AG09319 (cell line): Measurements from ENCODE around the gene S100B.

Experiments used
- DNase-seq: peaks from one replicate; pipeline ENCODE4 v3.0.0-alpha.2; 2010; ENCODE audit warnings: low read depth; ENCODE audit errors: extremely low read depth
- TF ChIP-seq, protein P1 (sequence below): IDR thresholded peaks from 2 replicates; pipeline ENCODE4 v1.5.1; 2011; ENCODE audit warnings: low read depth, mild to moderate bottlenecking, inconsistent platforms, low read length, moderate library complexity

Gene S100B

DNA sequence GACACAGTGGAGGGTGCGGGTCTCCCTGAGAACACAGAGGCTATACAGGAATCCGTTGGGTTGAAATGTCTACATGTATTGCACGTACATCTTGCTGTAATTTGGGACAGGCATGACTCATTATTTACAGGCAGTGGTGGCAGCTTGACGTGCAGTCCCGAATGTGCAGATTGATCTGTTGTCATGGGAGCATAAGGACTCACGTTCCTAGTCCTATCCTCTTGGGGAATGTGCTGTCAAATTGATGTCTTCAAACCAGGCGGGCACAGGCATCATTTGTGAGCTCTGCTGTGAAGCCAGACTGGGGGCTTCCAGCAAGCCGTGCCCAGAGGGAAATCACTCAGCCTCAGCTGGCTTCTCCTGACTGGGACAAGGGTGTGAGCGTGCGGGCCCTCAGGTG is 40.5 kb downstream of the S100B start:
- DNase-seq, result no peak
- TF ChIP-seq, protein P1, sequence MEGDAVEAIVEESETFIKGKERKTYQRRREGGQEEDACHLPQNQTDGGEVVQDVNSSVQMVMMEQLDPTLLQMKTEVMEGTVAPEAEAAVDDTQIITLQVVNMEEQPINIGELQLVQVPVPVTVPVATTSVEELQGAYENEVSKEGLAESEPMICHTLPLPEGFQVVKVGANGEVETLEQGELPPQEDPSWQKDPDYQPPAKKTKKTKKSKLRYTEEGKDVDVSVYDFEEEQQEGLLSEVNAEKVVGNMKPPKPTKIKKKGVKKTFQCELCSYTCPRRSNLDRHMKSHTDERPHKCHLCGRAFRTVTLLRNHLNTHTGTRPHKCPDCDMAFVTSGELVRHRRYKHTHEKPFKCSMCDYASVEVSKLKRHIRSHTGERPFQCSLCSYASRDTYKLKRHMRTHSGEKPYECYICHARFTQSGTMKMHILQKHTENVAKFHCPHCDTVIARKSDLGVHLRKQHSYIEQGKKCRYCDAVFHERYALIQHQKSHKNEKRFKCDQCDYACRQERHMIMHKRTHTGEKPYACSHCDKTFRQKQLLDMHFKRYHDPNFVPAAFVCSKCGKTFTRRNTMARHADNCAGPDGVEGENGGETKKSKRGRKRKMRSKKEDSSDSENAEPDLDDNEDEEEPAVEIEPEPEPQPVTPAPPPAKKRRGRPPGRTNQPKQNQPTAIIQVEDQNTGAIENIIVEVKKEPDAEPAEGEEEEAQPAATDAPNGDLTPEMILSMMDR, result no peak

DNA sequence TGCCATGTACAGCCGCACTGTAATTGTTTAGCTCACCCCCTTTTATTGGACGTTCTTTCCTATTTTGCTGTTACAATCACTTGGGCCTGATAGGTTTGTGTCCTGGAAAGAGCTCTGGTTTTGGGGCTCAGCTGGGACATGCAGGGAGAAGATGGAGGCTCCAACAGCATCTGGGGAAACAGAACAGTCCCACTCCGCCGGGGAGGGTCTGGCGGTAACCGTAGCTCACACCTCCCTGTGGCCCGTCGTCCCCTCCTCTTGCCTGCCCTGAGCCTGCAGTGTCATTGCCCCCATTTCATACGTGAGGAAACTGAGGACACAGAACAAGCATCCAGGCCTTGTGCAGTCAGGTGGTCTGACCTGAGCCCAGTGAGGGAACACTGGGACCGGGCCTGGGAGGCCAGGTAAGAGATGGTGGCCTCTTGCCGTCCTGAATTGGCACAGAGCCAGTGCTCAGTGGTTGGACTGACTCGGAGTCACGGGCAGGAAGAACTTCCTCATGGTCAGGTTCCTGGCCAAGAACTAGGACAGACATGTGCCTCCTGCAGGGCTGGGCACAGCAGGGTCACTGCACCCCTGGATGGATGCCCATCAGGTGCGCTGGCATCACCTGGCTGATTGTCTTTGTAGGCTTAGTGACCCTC is 41.8 kb downstream of the S100B start:
- TF ChIP-seq, protein P1, result no peak
- no peak for DNase-seq

DNA sequence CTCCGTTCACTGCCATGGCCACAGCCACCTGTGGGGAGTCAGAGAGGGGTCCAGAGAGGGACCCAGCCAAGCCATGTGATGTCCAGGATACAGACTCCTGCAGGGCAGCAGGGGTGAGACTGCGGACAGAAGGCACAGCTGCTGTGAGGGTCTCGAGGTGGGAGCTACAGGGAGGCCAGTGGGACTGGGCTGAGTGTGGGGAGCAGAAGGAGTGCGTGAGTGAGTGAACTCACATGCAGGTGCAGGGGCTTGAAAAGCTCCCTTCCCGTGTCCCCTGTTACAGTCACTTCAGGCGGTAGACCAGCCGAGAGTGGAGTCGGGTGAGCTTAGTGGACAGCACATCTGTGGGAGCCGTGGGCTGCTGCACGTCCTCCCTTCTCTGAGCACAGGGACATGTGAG is 42.4 kb downstream of the S100B start:
- TF ChIP-seq, protein P1, result no peak
- DNase-seq, result no peak

DNA sequence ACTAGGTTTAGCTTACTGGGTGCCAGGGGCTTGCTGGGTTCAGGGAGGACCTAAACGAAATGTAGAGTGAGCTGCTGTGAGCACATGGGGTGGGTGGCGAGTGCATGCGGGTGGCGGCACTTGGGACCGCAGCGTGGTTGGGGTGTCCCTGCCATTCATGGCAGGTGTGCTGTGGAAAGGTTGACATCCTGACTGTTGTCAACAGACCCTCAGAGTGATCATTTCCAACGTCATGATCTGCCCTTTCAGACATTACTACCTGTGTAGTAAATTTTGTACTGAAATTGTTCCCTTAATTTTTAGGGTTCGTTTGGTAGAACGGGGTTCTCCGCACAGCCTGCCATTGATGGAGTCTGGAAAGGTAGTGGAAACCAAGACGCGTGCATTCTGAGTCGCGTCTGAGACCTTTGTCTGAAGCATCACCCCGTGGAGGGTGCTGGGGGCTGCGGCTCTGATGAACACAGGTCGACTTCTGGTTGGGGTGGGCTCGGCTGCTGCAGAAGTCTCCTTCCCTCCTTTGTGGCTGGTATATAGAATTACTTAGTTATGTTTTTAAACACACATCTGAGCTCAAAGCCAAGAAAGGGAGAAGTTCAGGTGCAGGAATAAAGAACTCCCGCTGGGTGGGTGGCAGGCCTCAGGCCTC is 43.3 kb downstream of the S100B start:
- TF ChIP-seq, protein P1, result no peak
- DNase-seq, result no peak

DNA sequence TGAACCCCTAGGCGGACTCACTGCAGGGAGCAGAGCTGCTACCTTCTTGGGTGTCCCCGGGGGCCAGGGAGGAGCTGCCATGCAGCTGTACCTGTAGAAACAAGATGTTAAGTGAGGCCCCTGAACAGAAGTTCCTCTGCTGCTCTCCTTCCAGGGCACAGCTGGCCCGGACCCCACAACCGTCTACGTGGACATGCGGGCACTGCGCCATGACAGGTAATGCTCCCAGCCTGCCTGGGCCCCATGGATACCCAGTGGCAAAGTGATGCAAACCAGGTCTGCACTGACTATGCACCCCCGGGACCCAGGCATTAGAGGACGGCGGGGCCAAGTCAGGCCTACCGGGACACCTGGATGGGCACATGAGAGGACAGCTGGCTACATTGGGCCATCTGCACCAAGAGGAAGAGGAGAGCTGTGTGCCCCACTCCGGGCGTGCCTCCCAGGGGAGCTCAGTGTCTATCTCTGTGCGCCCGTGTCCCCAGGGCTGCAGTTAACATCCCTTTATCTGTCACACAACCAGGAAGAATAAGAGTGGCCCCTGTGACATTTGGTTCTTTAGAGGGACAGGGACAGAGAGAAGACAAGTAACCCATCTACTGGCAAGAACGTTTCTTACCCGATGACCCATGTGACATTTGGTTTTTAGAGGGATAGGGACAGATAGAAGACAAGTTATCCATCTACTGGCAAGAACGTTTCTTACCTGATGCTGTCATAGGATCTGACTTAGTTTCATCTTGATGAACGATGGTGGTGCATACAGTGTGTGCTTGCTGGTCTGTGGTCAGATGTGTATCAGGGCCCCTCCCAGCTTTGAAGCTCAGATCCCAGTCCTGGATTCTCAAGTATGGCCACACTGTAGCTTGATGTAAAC is 44.1 kb downstream of the S100B start:
- DNase-seq, result no peak
- TF ChIP-seq, protein P1, result no peak

GRCh38 chr21:46559291-46559983 is 45.4 kb downstream of the S100B start:
- no peak for DNase-seq
- TF ChIP-seq, protein P1, result no peak
